Nucleus accumbens (tissue), 56 donors: ENCODE results near the gene TMEM74B.
"Not testable (repeated sequence)": the region's sequence is repeated elsewhere in the genome, so short reads cannot be mapped to it uniquely, and the experiment has no call there.

Source experiments
- DNase-seq, 56 donors: peaks; one replicate each; lab custom pipeline; 2025; lab: John Stamatoyannopoulos, UW

Gene TMEM74B

GRCh38 chr20:1150218-1150617 is 34.6 kb downstream of the TMEM74B start:
- DNase-seq, result peak in 1 of 56 donors; percentile 3

GRCh38 chr20:1149812-1150211 is 35.0 kb downstream of the TMEM74B start:
- DNase-seq, result not testable (repeated sequence)

- DNase-seq, result no peak
These were observed 37.8 kb downstream of the TMEM74B start for GRCh38 chr20:1146957-1147356.

GRCh38 chr20:1144401-1145172 is 40.2 kb downstream of the TMEM74B start:
- peak in 7 of 56 donors; percentile 6 to 35 (median 21) for DNase-seq

DNA sequence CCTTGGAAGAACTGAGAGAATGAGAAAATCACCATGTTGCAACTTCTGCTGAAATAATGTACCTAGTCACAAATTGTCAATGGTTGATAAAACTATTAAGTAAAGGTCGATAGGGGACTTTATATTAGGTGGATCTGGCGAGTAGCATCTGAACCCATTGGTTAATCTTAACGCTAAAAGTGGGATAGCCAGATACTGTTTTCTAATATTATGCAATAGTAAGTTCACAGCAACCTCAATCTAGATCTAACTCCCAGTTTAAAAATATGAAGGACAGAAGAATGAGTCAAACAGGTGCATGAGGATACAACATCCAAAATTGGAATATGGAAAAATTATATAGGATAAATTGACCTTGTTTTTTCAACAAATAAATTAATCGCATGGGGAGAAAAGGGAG is 47.5 kb downstream of the TMEM74B start:
- DNase-seq, result no peak

DNA sequence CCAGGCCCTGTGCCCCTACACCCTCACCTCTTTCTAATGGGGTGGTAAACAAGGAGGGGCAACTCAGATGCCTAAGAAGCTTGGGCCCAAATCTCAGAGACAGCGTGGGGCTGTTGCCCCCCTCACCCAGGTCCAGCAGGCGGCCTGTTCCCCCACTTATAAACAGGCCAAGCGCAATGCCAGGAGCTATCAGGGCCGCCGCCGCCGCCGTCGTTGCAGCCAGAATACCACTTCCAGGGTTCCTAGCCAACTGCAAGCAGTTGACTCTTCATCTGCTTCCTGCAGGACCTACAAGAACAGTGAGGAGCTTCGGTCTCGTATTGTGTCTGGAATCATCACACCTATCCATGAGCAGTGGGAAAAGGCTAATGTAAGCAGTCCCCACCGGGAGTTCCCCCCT is 49.9 kb downstream of the TMEM74B start:
- no peak for DNase-seq

DNA sequence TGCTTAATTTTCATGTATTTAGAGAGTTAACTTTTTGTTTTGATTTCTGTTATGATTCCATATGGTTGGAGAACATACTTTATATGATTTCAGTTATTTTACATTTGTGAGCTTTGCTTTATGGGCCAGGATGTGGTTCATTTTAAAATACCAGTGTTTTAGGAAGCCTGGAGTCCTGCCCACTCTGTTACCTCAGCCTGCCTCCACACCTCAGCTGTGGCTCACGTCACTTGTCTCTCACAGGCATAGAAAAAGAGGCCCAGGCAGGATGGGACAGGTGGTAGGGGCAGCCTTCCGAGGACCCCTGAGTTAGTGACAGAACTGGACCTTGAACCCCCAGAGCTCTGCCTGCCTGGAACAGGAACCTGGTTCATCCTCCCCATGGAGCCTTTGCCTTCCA is 50.4 kb downstream of the TMEM74B start:
- no peak for DNase-seq

DNA sequence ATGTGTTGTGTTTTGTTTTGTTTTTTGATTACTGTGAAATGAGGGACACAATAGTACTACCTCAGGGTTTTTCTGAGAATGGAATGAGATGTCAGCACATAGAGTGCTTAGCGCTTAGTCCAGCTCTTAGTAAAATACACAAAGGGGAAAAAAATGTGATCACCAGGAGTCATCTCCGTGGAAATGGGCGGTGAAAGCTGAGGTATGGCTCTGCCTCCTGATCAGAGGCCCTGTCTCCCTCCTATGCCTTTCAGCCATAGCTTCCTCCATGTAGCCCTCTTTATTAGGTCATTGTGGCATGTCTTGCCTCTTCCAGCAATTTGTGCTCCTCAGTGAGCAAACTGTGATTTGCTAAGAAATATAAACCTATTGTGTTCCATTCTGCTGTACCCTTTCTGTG is 53.4 kb downstream of the TMEM74B start:
- no peak for DNase-seq

- peak in 2 of 56 donors; percentile 17 to 19 for DNase-seq
These were observed 53.9 kb downstream of the TMEM74B start for GRCh38 chr20:1130847-1131246.
